Activated T-cell treated with anti-CD3 and anti-CD28 coated beads, Interleukin-2, amount 50 U/mL, for 72 hours (primary cell): Measurements from ENCODE around the gene ARMC6. TPM values are rescaled to one million over a fixed set of nuclear protein-coding genes. Genes with fewer than 3 reads are reported as not detected.

ENCODE experiments used
- ATAC-seq, 2 donors: fragments of 150-1000 bp; cut with Tn5 transposase; replicated peaks in 1 of 2; 2 replicates each; pipeline ENCODE4 v1.10.0; 2021; ENCODE audit warnings: moderate library complexity in 2 of 2, mild to moderate bottlenecking in 1 of 2
- DNase-seq, 2 donors: peaks; one replicate each; pipeline ENCODE4 v3.0.0; 2021 to 2022; ENCODE audit warnings: mixed read lengths in 1 of 2
- H3K27ac Mint-ChIP-seq: one replicate; pipeline ENCODE4 v1.8.0; 2022; ENCODE audit warnings: mild to moderate bottlenecking, moderate library complexity, mixed read lengths
- H3K27me3 Mint-ChIP-seq: one replicate; pipeline ENCODE4 v1.8.0; 2022; ENCODE audit warnings: low read depth, mixed read lengths
- H3K36me3 Mint-ChIP-seq, 2 donors: one replicate each; pipeline ENCODE4 v1.8.0; 2022; ENCODE audit warnings: mixed read lengths in 2 of 2, mild to moderate bottlenecking in 1 of 2; ENCODE audit not compliant: insufficient read depth in 2 of 2
- H3K4me1 Mint-ChIP-seq: one replicate; pipeline ENCODE4 v1.8.0; 2022; ENCODE audit warnings: low read depth, mixed read lengths
- H3K4me3 Mint-ChIP-seq, 2 donors: one replicate each; pipeline ENCODE4 v1.8.0; 2022; ENCODE audit warnings: mild to moderate bottlenecking in 2 of 2, mixed read lengths in 2 of 2, moderate library complexity in 2 of 2
- H3K9me3 Mint-ChIP-seq, 2 donors: one replicate each; pipeline ENCODE4 v1.8.0; 2022; ENCODE audit warnings: mixed read lengths in 2 of 2
- total RNA-seq, 2 donors: library from RNA; stranded (reverse); gene quantifications; one replicate each; pipeline ENCODE4 v1.2.3, GENCODE V29; 2022

The ARMC6 gene
- total RNA-seq, 2 donors from 2014 or later, result 20.4 to 22.8 TPM

DNA sequence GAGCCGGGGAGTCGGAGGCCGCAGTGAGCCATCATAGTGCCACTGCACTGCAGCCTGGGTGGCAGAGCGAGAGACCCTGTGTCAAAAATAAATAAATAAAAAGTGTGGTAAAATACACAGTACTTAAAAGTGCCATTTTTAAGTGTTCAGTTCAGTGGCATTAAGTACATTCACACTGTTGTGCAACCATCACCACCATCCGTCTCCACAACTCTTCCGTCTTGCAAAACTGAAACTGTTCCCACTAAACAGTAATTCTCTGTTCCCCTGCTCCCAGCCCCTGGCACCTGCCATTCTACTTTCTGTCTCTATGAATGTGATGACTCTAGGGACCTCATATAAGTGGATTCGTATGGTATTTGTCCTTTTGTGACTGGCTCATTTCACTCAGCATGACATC lies 43.7 kb downstream of the ARMC6 start:
- peaks cover 10% of the 10 kb centered on the region for H3K4me1 Mint-ChIP-seq
- H3K36me3 Mint-ChIP-seq, result peaks cover 1 to 4% of the 10 kb centered on the region in 2 donors
- no peak for DNase-seq

DNA sequence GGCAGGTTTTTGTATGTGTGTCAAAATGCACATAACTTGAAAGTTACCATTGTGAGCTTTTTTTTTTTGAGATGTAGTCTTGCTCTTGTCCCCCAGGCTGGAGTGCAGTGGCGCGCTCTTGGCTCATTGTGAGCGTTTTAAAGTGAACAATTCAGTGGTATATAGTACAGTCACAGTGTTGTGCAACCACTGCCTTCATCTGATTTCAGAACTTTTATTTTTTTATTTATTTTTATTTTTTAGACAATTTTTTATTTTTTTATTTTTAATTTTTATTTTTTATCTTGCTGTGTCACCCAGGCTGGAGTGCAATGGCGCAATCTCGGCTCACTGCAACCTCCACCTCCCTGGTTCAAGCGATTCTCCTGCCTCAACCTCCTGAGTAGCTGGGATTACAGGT lies 45.4 kb downstream of the ARMC6 start:
- ATAC-seq (no peak), DNase-seq (no peak)
- Mint-ChIP-seq H3K4me3 (no peak overlapping the region), H3K4me1 (peaks cover 5% of the 10 kb centered on the region), H3K9me3 (no peaks in the 10 kb centered on the region), H3K27me3 (no peaks in the 10 kb centered on the region), H3K36me3 (peaks cover 1 to 4% of the 10 kb centered on the region in 2 donors), H3K27ac (no peak overlapping the region)

More for the DNA sequence above, 43.7 kb downstream of the ARMC6 start:
- Mint-ChIP-seq H3K27me3 (no peaks in the 10 kb centered on the region), H3K4me3 (no peak overlapping the region), H3K27ac (no peak overlapping the region), H3K9me3 (no peaks in the 10 kb centered on the region)
- ATAC-seq, result no peak

DNA sequence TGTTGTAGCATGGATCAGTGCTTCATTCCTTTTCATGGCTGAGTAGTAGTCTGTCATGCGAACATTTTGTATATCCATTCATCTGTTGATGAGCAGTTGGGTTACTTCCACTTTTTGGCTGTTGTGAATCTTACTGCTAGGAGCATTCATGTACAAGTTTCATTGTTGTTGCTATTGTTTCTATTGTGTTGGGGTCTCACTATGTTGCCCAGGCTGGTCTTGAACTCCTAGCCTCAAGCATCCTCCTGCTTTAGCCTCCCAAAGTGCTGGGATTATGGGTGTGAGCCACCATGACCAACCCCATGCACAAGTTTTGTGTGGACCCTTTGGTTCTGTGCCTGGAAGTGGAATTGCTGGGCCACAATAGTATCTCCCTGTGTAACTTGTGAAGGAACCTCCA lies 46.2 kb downstream of the ARMC6 start:
- no peak overlapping the region for H3K27ac Mint-ChIP-seq

DNA sequence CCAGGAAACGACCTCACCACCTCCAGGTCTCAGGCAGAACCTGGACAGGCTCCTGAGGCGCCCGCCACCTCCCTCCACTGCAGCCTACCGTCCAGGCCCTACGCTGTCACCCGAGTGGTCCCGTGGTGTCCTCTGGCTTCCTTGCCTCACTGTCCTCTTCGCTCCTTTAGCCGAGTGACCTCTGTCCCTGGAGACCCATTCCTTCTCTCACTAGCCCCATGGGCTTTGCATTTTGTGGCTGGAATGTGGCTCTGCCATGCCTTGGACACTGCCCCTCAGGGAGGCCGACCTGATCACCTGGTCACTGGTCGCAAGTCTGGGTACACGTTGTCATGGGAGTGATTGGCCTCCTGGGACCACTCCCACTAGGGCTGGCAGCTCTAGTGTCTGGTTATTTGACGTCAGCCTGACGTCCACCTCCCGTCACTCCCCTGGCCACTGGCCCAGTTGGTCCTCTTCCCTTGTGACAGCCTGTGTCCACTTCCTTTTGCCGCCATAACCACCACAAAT lies 48.3 kb downstream of the ARMC6 start:
- Mint-ChIP-seq H3K9me3 (no peaks in the 10 kb centered on the region), H3K4me1 (peaks cover 10% of the 10 kb centered on the region), H3K27me3 (no peaks in the 10 kb centered on the region), H3K36me3 (peaks cover 1 to 4% of the 10 kb centered on the region in 2 donors), H3K4me3 (no peak overlapping the region), H3K27ac (no peak overlapping the region)
- ATAC-seq, result no peak
- DNase-seq, result no peak

More for the DNA sequence above, 46.2 kb downstream of the ARMC6 start:
- Mint-ChIP-seq H3K9me3 (no peaks in the 10 kb centered on the region), H3K27me3 (no peaks in the 10 kb centered on the region), H3K4me1 (peaks cover 5% of the 10 kb centered on the region), H3K4me3 (no peak overlapping the region), H3K36me3 (peaks cover 1 to 4% of the 10 kb centered on the region in 2 donors)
- no peak for ATAC-seq
- no peak for DNase-seq

DNA sequence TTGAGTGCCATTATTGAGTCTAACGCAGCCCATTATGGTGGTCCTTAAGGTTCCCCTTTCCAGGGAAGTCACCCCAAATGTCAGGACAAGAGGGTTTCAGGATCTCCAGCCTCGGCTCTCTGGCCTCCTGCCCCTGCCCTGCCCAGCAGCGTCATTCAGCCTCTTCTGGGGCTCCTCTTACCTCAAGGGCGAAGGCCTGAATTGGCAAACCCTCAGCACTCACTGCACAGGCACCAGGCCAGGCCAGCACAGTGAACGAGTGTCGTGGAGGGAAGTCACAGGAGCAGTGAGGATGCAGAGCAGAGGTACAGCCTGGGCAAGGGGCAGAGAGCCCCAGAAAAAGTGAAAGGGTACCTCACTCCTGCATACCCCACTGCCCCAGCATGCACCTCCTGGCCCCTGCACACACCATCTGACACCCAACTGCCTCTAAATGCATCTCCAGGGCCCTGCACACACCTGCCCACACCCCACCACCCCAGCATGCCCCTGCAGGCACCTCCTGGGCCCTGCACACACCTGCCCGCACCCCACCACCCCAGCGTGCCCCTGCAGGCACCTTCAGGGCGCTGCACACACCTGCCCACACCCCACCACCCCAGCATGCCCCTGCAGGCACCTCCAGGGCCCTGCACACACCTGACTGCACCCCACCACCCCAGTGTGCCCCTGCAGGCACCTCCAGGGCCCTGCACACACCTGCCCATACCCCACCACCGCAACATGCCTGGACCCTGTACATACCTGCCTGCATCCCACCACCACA lies 50.2 kb downstream of the ARMC6 start:
- ATAC-seq (no peak), DNase-seq (no peak)
- H3K4me1 Mint-ChIP-seq, result peaks cover 6% of the 10 kb centered on the region
- no peak overlapping the region for H3K27ac Mint-ChIP-seq
- H3K36me3 Mint-ChIP-seq, result no peaks in the 10 kb centered on the region
- H3K27me3 Mint-ChIP-seq, result no peaks in the 10 kb centered on the region
- H3K4me3 Mint-ChIP-seq, result no peak overlapping the region
- H3K9me3 Mint-ChIP-seq, result no peaks in the 10 kb centered on the region

DNA sequence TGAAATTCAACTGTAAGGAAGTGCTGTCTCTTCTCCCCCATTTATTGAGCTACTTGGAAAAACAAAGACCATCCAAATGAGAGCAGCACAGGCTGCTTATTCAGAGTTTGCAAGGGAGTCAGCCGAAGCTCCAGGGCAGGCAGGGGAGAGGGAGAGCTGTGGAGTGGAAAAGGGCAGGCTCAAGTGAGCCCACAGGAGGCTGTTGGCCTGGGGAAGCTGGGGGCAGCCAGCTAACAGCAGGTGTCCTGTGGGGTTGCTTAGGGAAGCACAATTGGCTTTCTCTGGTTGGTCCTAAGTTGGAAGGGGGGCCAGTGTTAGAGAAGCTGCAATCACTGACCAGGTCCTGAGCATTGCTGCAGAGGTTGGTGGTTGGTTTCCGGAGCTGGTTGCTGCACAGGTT lies 54.3 kb downstream of the ARMC6 start:
- no peaks in the 10 kb centered on the region for H3K9me3 Mint-ChIP-seq
- no peak overlapping the region for H3K4me3 Mint-ChIP-seq
- no peak overlapping the region for H3K27ac Mint-ChIP-seq
- DNase-seq (no peak), ATAC-seq (no peak)
- H3K27me3 Mint-ChIP-seq, result no peaks in the 10 kb centered on the region
- H3K36me3 Mint-ChIP-seq, result no peaks in the 10 kb centered on the region
- H3K4me1 Mint-ChIP-seq, result peaks cover 6% of the 10 kb centered on the region

DNA sequence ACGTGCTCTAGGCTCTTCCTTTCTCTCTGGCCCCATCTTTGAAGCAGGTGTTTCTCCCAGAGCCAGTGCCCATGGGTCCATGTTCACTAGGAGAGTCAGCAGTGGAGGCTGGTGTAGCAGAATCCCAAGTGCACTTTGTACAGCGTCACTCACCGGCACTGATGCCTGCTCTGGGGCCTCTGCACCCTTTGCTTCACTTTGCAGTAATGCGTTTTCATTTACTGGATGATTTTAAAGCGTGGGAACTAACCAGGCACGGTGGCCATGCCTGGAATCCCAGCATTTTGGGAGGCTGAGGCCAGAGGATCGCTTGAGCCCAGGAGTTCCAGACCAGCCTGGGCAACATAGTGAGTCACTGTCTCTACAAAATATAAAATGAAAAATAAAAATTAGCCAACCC lies 61.1 kb downstream of the ARMC6 start:
- no peaks in the 10 kb centered on the region for H3K9me3 Mint-ChIP-seq
- no peaks in the 10 kb centered on the region for H3K36me3 Mint-ChIP-seq
- H3K4me1 Mint-ChIP-seq, result peaks cover 4% of the 10 kb centered on the region
- ATAC-seq (no peak), DNase-seq (no peak)
- H3K27me3 Mint-ChIP-seq, result no peaks in the 10 kb centered on the region
- no peak overlapping the region for H3K27ac Mint-ChIP-seq
- no peak overlapping the region for H3K4me3 Mint-ChIP-seq

DNA sequence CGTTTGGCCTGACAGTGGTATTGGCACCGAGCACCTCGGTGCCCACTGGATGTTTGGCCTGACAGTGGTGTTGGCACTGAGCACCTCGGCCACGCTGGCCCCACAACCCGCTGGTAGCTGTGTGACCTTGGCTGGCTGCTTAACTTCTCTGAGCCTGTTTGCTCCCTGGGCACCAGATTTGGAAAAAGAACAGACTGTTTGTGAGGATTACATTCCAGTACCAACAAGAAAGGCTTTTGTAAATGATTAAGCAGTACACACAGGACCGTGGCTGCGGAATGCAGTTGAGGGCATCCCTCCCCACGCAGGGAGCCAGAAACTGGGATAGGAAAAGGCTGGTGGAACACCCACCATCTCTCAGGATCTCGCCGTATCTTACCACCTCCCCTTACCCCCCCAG lies 62.3 kb downstream of the ARMC6 start:
- DNase-seq (no peak), ATAC-seq (no peak)
- Mint-ChIP-seq H3K9me3 (no peaks in the 10 kb centered on the region), H3K27me3 (no peaks in the 10 kb centered on the region), H3K4me1 (peaks cover 4% of the 10 kb centered on the region), H3K4me3 (no peak overlapping the region), H3K27ac (no peak overlapping the region), H3K36me3 (no peaks in the 10 kb centered on the region)

DNA sequence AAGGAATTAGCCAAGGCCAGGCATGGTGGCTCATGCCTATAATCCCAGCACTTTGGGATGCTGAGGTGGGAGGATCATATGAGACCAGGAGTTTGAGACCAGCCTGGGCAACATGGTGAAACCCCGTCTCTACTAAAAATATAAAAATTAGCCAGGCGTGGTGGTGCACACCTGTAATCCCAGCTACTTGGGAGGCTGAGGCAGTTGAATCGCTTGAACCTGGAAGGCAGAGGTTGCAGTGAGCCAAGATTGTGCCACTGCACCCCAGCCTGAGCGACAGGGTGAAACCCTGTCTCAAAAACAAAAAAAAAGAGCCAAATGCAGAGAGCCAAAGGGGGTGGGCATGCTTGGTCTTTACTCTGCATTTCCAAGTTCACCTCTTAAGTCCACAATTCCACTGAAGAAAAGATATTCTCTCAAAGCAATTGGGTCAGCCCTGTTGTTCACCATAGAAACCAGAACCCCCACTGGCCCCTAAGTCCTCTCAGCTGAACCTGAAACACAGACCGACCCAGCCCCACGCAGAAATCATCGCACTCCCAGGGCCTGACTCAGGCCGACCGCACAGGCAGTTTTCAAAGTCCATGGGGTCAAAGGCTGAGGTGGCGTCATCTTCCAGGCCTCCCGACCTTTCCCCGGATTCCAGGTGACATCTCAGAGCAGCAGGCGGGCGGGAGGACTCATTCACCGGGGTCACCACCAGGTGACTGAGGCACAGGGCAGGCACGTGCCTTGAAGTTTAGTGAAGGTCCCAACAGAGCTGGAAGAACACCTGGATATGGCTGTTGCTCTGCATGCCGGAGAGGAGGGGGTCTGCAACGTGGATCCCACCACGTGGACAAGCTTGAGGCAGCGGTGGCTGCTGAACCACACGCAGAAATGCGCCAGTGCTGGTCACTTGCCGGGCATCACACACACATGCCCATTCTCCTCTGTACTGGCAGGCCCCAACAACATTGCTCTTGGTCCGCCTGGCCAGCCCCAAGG lies 63.5 kb downstream of the ARMC6 start:
- Mint-ChIP-seq H3K4me3 (no peak overlapping the region), H3K27ac (no peak overlapping the region), H3K27me3 (no peaks in the 10 kb centered on the region), H3K9me3 (no peaks in the 10 kb centered on the region), H3K4me1 (peaks cover 4% of the 10 kb centered on the region), H3K36me3 (no peaks in the 10 kb centered on the region)
- DNase-seq (no peak), ATAC-seq (no peak)

DNA sequence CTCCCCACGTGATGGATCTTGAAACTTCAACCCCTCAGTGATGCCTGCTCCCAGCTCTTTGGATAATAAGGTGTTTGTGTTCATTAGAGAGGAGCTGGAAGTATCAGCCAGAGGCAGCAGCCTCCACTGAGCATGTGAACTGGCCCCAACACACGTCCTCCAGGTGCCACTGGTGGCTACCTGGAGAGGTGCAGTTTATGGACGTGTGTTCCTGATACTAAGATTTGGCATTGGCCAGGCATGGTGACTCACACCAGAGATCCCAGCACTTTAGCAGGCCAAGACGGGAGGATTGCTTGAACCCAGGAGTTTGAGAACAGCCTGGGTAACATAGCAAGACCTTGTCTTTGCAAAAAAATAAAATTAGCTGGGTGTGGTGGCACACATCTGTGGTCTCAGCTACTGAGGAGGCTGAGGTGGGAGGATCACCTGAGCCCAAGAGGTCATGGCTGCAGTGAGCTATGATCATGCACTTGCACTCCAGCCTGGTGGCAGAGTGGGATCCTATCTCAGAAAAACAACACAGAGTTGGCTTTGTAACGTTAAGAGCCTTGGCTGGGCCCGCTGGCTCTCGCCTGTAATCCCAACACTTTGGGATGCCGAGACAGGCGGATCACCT lies 64.8 kb downstream of the ARMC6 start:
- no peaks in the 10 kb centered on the region for H3K9me3 Mint-ChIP-seq
- H3K27me3 Mint-ChIP-seq, result no peaks in the 10 kb centered on the region
- H3K27ac Mint-ChIP-seq, result no peak overlapping the region
- ATAC-seq (no peak), DNase-seq (no peak)
- H3K4me1 Mint-ChIP-seq, result peaks cover 4% of the 10 kb centered on the region
- H3K36me3 Mint-ChIP-seq, result no peaks in the 10 kb centered on the region
- no peak overlapping the region for H3K4me3 Mint-ChIP-seq

DNA sequence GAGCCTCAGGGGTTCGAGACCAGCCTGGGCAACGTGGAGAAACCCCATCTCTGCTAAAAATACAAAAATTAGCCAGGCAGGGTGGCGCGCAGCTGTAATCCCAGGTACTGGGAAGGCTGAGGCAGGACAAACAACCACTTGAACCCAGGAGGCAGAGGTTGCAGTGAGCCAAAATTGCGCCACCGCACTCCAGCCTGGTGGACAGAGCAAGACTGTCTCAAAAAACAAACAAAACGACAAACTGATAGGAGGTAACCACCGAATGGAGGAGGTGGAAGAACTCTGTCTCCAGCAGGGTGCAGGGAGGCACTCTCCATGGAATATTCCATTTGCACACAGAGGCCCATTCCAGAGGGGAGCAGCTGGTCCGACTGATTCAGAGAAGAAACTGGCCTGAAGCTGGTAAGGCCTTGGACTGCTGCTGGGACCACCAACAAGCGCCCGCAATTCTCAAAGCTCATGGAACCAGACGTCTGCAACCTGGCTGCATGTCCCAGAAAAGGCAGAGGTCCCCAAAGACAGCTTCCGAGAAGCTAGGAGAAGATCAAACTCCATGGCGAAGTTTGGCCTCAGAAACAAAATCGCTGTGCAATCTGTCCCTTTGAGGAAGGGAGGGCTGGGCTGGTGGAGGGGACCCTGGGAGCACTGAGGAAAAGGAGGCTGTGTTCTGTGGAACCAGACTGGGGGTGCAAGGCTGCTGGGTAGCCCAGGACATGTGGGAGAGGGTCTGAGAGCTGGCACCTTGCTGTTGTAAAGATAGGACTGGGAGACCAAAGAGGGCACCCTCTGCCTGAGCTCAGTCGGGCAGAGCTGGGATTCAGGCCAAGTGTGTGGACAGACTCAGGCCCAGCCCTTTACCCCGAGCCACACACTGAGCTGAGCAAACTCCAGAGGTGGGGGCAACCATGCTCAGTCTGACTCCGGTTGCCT lies 65.6 kb downstream of the ARMC6 start:
- Mint-ChIP-seq H3K9me3 (no peaks in the 10 kb centered on the region), H3K27me3 (no peaks in the 10 kb centered on the region), H3K4me1 (peaks cover 4% of the 10 kb centered on the region), H3K36me3 (no peaks in the 10 kb centered on the region), H3K4me3 (no peak overlapping the region), H3K27ac (no peak overlapping the region)
- DNase-seq (no peak), ATAC-seq (no peak)

DNA sequence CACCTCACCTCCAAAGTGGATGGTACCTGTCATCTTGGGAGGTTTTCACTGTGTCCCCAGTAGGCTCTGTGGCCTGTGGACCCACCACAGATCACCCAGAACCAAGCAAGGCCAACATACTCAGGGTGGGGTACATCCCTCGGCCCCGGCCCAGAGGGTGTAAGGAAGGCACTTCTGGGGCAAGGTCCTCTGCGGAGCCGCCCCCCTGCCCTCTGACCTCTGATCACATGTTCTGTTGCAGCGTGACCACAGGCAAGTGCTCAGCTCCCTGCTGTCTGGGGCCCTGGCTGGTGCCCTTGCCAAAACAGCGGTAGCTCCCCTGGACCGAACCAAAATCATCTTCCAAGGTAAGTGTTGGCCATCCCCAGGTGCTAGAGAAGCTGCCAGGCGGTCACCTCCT lies 68.1 kb downstream of the ARMC6 start:
- no peak for ATAC-seq

More for the DNA sequence above, 68.1 kb downstream of the ARMC6 start:
- H3K9me3 Mint-ChIP-seq, result no peaks in the 10 kb centered on the region
- no peak overlapping the region for H3K27ac Mint-ChIP-seq
- no peak overlapping the region for H3K4me3 Mint-ChIP-seq
- no peaks in the 10 kb centered on the region for H3K36me3 Mint-ChIP-seq
- H3K4me1 Mint-ChIP-seq, result no peaks in the 10 kb centered on the region
- H3K27me3 Mint-ChIP-seq, result no peaks in the 10 kb centered on the region
- DNase-seq, result no peak
